Activated CD8-positive, alpha-beta memory T cell treated with anti-CD3 and anti-CD28 coated beads, Interleukin-2, amount 50 U/mL, for 1 hour (primary cell): Measurements from ENCODE around the gene SESN1.
"Not testable (repeated sequence)": the region's sequence is repeated elsewhere in the genome, so short reads cannot be mapped to it uniquely, and the experiment has no call there.

ENCODE experiments used
- DNase-seq: peaks from one replicate; pipeline ENCODE4 v3.0.0-alpha.2; 2020; ENCODE audit errors: extremely low read depth

The SESN1 gene

GRCh38 chr6:109001291-109001894 is 93.3 kb downstream of the SESN1 start:
- DNase-seq = no peak

DNA sequence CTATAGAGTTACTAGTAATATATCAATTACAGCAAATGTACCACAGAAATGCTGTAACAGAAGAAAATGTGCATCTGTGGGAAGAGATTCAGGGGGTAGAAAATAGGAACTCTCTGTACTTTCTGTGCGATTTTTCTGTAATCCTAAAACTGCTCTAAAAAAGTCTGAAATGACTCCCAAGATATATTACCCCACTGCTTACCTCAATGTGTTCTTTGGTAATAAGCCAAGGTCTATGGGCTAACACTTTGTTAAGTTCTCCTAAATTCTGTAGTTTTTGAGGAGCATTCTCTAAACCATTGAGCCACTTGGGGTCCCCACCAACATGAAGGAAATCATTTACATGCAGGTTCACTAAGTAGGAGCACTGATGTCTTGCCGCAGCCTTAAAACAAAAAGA is 94.4 kb downstream of the SESN1 start:
- DNase-seq = no peak

DNA sequence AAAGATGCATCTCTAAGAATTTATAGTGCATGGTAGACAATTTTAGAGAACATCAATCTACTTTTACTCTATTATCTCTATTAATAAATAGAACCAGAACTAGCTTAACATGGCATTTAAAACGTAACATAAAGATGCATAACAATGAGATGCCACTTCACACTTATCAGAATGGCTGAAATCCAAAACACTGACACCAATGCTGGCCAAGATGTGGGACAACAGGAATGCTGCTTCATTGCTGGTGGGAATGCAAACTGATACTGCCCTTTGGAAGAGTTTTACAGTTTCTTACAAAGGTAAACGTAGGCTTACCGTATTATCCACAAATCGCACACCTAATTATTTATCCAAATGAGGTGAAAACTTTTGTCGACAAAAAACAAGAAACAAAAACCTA is 95.2 kb downstream of the SESN1 start:
- no peak for DNase-seq

DNA sequence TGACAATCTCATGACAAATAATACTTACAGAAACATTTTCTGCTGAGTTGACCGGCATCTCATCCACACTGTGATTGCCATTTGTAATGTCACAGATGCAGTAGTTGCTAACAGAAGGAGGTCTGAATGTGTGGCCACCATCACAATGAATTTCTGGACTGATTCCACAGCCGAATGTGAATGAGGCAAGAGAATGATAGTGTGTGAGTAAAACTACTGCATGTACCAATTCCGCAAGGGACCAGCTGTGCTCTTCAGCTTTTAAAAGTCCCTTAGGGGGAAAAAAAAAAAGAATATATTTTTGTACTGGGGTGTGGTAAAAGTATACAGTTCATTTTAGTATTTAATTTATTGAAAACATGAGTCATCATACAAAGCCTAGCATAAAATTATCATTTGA is 96.2 kb downstream of the SESN1 start:
- no peak for DNase-seq

GRCh38 chr6:108996208-108996607 is 98.4 kb downstream of the SESN1 start:
- DNase-seq = no peak

DNA sequence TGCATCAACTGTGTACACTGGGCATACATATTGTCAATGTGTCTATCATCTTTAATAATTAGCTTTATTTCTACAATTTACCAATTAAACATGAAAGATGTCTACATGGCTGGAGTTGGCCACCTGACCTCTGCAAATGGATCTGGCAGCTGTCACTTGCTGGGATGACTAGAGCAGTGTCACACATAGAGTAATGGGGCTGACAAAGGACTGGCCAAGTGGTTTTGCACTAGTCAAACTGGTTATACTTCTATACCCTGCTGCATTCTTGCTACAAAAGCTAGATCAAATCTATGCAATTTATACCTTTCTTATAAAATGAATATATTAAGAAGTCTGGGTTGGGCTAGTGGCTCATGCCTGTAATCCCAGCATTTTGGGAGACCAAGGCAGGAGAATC is 99.3 kb downstream of the SESN1 start:
- no peak for DNase-seq

DNA sequence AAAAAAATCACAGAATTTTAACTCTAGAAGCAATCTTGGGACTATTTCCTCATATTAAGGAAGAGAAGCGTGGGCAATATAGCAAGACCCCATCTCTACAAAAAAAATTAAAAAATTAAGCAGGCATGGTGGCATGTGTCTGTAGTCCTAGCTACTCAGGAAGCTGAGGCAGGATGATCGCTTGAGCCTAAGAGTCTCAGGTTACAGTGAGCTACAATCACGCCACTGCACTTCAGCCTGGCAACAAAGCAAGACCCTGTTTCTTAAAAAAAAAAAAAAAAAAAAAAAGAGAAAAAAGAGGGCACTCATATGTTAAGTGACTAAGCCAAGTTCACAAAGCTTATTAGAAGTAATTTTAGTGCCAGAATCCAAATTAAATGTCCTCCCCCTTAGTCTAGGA is 100.8 kb downstream of the SESN1 start:
- no peak for DNase-seq

- no peak for DNase-seq
Observed at GRCh38 chr6:108989700-108990099, 104.9 kb downstream of the SESN1 start.

DNA sequence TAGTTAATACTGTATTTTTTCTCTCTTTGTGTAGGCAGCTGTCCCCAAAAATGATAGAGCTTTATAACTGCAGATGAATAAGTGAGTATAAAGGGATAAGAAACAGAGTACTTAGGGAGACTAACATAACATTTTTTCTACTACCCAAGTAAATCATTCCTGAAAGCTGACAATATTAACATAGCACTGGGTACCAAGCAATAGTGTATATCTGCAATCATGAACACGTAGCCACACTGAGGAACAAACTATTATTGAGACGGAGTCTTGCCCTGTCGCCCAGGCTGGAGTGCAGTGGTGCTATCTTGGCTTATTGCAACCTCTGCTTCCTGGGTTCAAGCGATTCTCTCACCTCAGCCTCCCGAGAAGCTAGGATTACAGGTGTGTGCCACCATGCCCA is 105.9 kb downstream of the SESN1 start:
- DNase-seq = no peak

DNA sequence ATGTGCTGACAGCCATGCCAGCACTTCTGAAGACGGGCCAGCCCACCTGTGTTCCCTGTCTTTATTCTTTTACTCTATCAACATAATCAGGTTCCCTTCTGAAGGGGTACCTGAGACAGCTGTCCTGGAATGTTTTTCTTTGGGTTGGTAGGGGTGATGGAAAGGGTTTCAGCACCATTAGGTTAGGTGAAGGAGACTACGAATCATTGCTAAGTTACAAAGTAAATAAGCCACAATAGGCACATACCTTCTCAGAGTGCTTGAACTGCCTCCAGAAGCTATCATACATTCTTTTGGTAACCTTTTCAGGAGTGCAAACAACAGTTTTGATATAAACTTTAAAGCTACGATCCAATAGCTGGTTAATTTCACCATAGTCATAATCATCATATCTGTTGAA is 106.3 kb downstream of the SESN1 start:
- DNase-seq = no peak

- DNase-seq = no peak
Observed at GRCh38 chr6:108987156-108987555, 107.5 kb downstream of the SESN1 start.

GRCh38 chr6:108985301-108985700 is 109.3 kb downstream of the SESN1 start:
- DNase-seq = no peak

DNA sequence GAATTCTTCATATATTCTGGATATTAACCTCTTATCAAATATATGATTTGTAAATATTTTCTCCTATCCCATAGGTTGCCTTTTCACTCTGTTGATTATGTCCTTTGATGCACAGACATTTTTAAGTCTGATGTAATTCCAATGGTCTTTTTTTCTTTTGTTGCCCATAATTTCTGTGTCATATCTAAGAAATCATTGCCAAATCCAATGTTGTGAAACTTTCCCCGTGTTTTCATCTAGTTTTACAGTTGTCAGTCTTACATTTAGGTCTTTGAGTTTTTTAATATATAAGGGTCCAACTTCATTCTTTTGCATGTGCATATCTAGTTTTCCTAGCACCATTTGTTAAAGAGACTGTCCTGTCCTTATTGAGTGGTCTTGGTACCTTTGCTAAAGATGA is 111.5 kb downstream of the SESN1 start:
- DNase-seq = no peak

GRCh38 chr6:108982154-108983113 is 112.2 kb downstream of the SESN1 start:
- no peak for DNase-seq

DNA sequence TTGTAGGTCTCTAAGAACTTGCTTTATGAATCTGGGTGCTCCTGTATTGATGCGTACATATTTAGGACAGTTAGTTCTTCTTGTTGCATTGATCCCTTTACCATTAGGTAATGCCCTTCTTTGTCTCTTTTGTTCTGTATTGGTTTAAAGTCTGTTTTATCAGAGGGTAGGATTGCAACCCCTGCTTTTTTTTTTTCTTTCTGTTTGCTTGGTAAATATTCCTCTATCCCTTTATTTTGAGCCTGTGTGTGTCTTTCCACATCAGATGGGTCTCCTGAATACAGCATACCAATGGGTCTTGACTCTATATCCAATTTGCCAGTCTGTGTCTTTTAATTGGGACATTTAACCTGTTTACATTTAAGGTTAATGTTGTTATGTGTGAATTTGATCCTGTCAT is 116.0 kb downstream of the SESN1 start:
- not testable (repeated sequence) for DNase-seq

GRCh38 chr6:108974201-108974600 is 120.4 kb downstream of the SESN1 start:
- no peak for DNase-seq

GRCh38 chr6:108969776-108970175 is 124.9 kb downstream of the SESN1 start:
- DNase-seq = no peak

- no peak for DNase-seq
Observed at GRCh38 chr6:108968325-108969316, 126.0 kb downstream of the SESN1 start.

DNA sequence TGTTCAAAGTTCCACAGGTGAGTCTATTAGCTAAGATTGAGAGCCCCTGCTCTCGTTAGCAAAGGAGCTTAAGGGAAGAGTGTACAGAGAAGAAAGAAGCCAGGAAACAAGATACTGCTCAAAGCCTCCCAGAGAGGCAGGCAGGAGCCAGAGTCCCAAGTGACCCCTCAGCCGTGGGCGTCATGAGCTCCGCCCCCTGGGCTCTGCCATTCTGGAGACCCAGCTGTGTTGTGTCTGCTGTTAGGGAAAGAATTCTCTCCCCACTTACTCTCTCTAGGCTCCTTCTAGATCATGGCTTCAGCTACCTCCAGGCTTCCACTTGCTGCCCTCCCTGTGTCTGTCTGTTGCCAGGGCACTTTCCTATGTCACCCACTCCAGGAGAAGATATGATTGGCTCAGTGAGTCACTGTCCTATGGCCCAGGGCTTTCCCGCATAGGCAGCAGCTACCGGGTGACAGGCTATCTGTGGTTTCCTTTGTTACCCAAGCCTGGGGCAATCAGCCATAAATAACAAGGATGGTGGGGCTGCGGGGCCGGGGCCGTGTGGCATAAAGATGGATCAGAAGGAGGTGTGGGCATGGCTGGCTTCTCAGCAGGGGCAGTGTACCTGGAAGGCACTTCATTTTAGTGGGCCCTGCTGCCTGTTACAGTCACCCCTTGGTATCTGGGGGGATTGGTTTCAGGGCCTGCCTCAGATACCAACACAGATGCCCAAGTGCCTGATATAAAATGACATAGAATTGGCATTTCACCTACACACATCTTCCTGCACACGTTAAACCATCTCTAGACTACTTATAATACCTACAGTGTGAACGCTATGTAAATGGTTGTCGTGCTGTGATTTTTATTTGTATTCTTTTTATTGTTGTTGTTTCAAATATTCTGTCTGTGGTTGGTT is 127.5 kb downstream of the SESN1 start:
- no peak for DNase-seq

- no peak for DNase-seq
Observed at GRCh38 chr6:108966251-108966650, 128.4 kb downstream of the SESN1 start.

DNA sequence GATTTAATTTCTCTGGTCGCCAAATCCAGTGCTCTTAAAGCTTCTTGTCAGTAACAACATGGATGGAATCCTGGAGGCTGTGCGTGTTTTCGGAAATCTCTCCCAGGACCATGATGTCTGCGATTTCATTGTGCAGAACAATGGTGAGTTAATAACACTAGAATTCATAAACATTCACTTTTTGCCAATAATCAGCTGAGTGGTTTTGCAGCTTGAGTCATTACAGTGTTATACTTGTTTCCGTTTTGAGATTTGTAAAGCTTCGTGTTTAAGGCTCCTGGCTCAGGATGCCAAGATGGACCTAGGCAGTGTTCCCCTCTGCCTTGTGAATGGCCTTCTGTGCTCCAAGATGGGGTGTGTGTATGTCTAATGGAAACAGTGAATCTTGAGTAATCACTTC is 132.7 kb downstream of the SESN1 start:
- no peak for DNase-seq
